ENCODE measurements around the gene LYPD5.
A peak's percentile ranks its signal among the peaks of the same experiment; 100 is the strongest.

Gene LYPD5

GRCh38 chr19:43804432-43804831 is 2.2 kb upstream of the LYPD5 start:
- no peak for DNase-seq

GRCh38 chr19:43799502-43800142 is 2.6 kb downstream of the LYPD5 start:
- no peak for DNase-seq

GRCh38 chr19:43798546-43799409 is 3.5 kb downstream of the LYPD5 start:
- peak; percentile 47 for DNase-seq

GRCh38 chr19:43798026-43798545 is 4.2 kb downstream of the LYPD5 start:
- no peak for DNase-seq

GRCh38 chr19:43797556-43797955 is 4.7 kb downstream of the LYPD5 start:
- DNase-seq = no peak

- DNase-seq = no peak
Measured at GRCh38 chr19:43797118-43797517, 5.1 kb downstream of the LYPD5 start.

- DNase-seq = no peak
Measured at GRCh38 chr19:43790587-43790986, 11.7 kb downstream of the LYPD5 start.

- DNase-seq = no peak
Measured at GRCh38 chr19:43789029-43789428, 13.2 kb downstream of the LYPD5 start.

- DNase-seq = no peak
Measured at GRCh38 chr19:43786665-43787064, 15.6 kb downstream of the LYPD5 start.

- DNase-seq = peak; percentile 82
Measured at GRCh38 chr19:43784981-43785808, 17.1 kb downstream of the LYPD5 start.

GRCh38 chr19:43784241-43784980 is 17.8 kb downstream of the LYPD5 start:
- peak; percentile 57 for DNase-seq

- DNase-seq = no peak
Measured at GRCh38 chr19:43783636-43784035, 18.6 kb downstream of the LYPD5 start.

GRCh38 chr19:43782689-43783231 is 19.5 kb downstream of the LYPD5 start:
- DNase-seq = peak; percentile 37

GRCh38 chr19:43782311-43782660 is 20.0 kb downstream of the LYPD5 start:
- DNase-seq = peak; percentile 29

- DNase-seq = no peak
Measured at GRCh38 chr19:43781630-43782310, 20.5 kb downstream of the LYPD5 start.

- peak; percentile 72 for DNase-seq
Measured at GRCh38 chr19:43780706-43781525, 21.3 kb downstream of the LYPD5 start, which contains the start of gene KCNN4. Gene KCNN4, minus strand, starts transcription at chr19:43780973. Its CDS starts 112 bp downstream, at chr19:43780861.

- DNase-seq = peak; percentile 34
Measured at GRCh38 chr19:43779820-43780219, 22.4 kb downstream of the LYPD5 start.

- DNase-seq = no peak
Measured at GRCh38 chr19:43779147-43779819, 23.0 kb downstream of the LYPD5 start.

- no peak for DNase-seq
Measured at GRCh38 chr19:43778651-43779050, 23.6 kb downstream of the LYPD5 start.

- peak; percentile 74 for DNase-seq
Measured at GRCh38 chr19:43777163-43777695, 25.0 kb downstream of the LYPD5 start.

Measured in CD4-positive, alpha-beta T cell treated with Interleukin-17A for 1 hour (primary cell).